Body of pancreas (tissue), 4 donors: ENCODE results near the gene KCNE3. TPM values are rescaled to one million over a fixed set of nuclear protein-coding genes. Genes with fewer than 3 reads are reported as not detected.

Experiments used
- ATAC-seq: fragments of 150-250 bp; one replicate; pipeline ENCODE4 v1.9.1; 2016
- DNase-seq, 4 donors: peaks; one replicate each; pipeline ENCODE4 v3.0.0-alpha.2; 2019
- H3K27ac ChIP-seq, 4 donors: fragments of 200-600 bp; sonication (generic); 1 replicate in 3 of 4; 2 replicates in 1 of 4; pipeline versions ENCODE4 v1.5.1 to v1.6.1; 2016 to 2019; ENCODE audit warnings: mild to moderate bottlenecking in 1 of 4, mixed read lengths in 1 of 4, moderate library complexity in 1 of 4
- H3K27me3 ChIP-seq, 2 donors: fragments of 200-600 bp; sonication (generic); one replicate each; pipeline ENCODE4 v1.6.0; 2016; ENCODE audit warnings: mild to moderate bottlenecking in 1 of 2
- H3K36me3 ChIP-seq, 2 donors: fragments of 200-600 bp; sonication (generic); replicated peaks in 1 of 2; 2 replicates each; pipeline ENCODE4 v1.5.1; 2016; ENCODE audit warnings: low read depth in 2 of 2; ENCODE audit not compliant: insufficient read depth in 1 of 2
- H3K4me1 ChIP-seq: fragments of 200-600 bp; sonication (generic); one replicate; pipeline ENCODE4 v1.6.0; 2016
- H3K4me3 ChIP-seq, 2 donors: fragments of 200-600 bp; sonication (generic); 1 replicate in 1 of 2; 2 replicates in 1 of 2; pipeline ENCODE4 v1.5.1; 2016 to 2019
- H3K9me3 ChIP-seq, 3 donors: fragments of 200-600 bp; sonication (generic); 1 replicate in 2 of 3; 2 replicates in 1 of 3; pipeline ENCODE4 v1.5.1; 2016
- POLR2A ChIP-seq, 3 donors: fragments of 450-650 bp; IDR thresholded peaks; one replicate each; pipeline ENCODE4 v1.6.1; 2016; ENCODE audit warnings: antibody characterized with exemption in 3 of 3, mild to moderate bottlenecking in 2 of 3
- WGBS, 2 donors: methylation state at CpG; one replicate each; pipeline ENCODE4 v1.1.5; 2017; 5-methylcytosine and 5-hydroxymethylcytosine counted together
- intact Hi-C: fragments of 100-400 bp; cut with DNase I; formaldehyde crosslinking; loops from one replicate; pipeline ENCODE4 v1.15.1; 2023
- total RNA-seq, 2 donors: library from RNA; depleted of rRNA; stranded (reverse); fragments of >200 nt; gene quantifications; one replicate each; pipeline ENCODE4 v1.1.0, GENCODE V29; 2016
- TF ChIP-seq, protein P1 (sequence below), 7 experiments: fragments of 450-650 bp in 4 of 7; fragments of 200-600 bp in 3 of 7; sonication (generic) in 3 of 7; IDR thresholded peaks; one replicate each; pipeline ENCODE4 v1.5.1; 2016 to 2019; ENCODE audit warnings: antibody characterized with exemption in 7 of 7

The KCNE3 gene
- total RNA-seq, 2 donors from 2014 or later, result 7.6 to 10.9 TPM

DNA sequence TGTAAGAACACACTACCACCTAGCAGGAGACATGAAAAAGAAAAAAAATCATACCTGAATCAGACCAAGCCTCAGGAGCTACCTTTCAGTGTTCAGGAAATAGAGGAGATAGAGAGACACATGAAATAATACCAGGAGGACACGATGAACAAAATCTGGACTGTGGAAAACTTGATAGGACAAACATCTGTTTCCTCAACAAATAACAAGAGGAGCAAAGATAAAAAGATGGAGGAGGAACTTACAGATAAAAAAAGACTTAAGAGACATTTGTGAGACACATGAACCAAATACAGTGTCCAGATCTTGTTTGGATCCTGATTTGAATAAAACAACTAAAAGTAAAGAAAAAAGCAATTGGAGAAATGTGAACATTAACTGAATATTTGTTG is 12.4 kb upstream of the KCNE3 start:
- H3K36me3 ChIP-seq, result no peaks in the 10 kb centered on the region
- DNase-seq, result no peak

GRCh38 chr11:74478877-74479731 is 11.8 kb upstream of the KCNE3 start:
- Histone ChIP-seq H3K9me3 (no peaks in the 10 kb centered on the region), H3K36me3 (no peaks in the 10 kb centered on the region), H3K27me3 (no peaks in the 10 kb centered on the region), H3K4me3 (no peak overlapping the region), H3K27ac (no peak overlapping the region), H3K4me1 (no peaks in the 10 kb centered on the region)
- no peak for DNase-seq
- intact Hi-C loops, result no loop called here
- TF ChIP-seq POLR2A (IDR thresholded peaks at IDR 0.05), result no peak
- TF ChIP-seq, protein P1, sequence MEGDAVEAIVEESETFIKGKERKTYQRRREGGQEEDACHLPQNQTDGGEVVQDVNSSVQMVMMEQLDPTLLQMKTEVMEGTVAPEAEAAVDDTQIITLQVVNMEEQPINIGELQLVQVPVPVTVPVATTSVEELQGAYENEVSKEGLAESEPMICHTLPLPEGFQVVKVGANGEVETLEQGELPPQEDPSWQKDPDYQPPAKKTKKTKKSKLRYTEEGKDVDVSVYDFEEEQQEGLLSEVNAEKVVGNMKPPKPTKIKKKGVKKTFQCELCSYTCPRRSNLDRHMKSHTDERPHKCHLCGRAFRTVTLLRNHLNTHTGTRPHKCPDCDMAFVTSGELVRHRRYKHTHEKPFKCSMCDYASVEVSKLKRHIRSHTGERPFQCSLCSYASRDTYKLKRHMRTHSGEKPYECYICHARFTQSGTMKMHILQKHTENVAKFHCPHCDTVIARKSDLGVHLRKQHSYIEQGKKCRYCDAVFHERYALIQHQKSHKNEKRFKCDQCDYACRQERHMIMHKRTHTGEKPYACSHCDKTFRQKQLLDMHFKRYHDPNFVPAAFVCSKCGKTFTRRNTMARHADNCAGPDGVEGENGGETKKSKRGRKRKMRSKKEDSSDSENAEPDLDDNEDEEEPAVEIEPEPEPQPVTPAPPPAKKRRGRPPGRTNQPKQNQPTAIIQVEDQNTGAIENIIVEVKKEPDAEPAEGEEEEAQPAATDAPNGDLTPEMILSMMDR (IDR thresholded peaks at IDR 0.05), result no peak
- no peak for ATAC-seq
- 69 to 82% methylated on average over 10 of the region's 10 CpGs for WGBS, 2 donors

More for the DNA sequence above, 12.4 kb upstream of the KCNE3 start:
- no peak overlapping the region for H3K27ac ChIP-seq
- H3K4me3 ChIP-seq, result no peak overlapping the region
- H3K4me1 ChIP-seq, result no peaks in the 10 kb centered on the region
- no peak for ATAC-seq
- intact Hi-C loops, result no loop called here
- H3K27me3 ChIP-seq, result no peaks in the 10 kb centered on the region
- 10 to 29% methylated on average over 1 of the region's 1 CpG for WGBS, 2 donors
- H3K9me3 ChIP-seq, result no peaks in the 10 kb centered on the region
- no peak for TF ChIP-seq POLR2A (IDR thresholded peaks at IDR 0.05)
- TF ChIP-seq, protein P1 (IDR thresholded peaks at IDR 0.05), result no peak

DNA sequence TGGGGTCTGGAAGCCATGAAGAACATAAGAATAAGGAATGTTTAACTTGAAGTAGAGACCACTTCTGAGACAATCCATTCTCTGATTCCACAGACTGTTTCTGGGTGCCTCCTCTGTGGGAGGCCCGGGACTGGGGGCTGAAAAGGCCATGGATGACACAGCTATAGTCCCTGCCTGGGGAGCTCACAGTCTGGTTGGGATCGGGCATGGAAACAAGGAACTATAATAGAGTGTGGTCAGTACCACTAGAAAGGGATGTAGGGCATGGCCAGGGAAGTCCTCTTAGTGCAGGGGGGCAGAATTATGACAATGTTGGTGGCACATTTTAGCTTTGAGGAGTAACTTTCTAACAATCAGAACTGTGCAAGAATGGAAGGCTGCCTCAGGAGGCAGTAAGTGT is 9.2 kb upstream of the KCNE3 start:
- ATAC-seq (no peak), DNase-seq (no peak)
- 78 to 82% methylated on average over 2 of the region's 2 CpGs for WGBS, 2 donors
- Histone ChIP-seq H3K36me3 (no peaks in the 10 kb centered on the region), H3K9me3 (no peaks in the 10 kb centered on the region), H3K27me3 (no peaks in the 10 kb centered on the region), H3K4me1 (no peaks in the 10 kb centered on the region), H3K27ac (no peak overlapping the region), H3K4me3 (no peak overlapping the region)
- TF ChIP-seq, protein P1 (IDR thresholded peaks at IDR 0.05), result no peak
- no peak for TF ChIP-seq POLR2A (IDR thresholded peaks at IDR 0.05)
- intact Hi-C loops, result no loop called here

DNA sequence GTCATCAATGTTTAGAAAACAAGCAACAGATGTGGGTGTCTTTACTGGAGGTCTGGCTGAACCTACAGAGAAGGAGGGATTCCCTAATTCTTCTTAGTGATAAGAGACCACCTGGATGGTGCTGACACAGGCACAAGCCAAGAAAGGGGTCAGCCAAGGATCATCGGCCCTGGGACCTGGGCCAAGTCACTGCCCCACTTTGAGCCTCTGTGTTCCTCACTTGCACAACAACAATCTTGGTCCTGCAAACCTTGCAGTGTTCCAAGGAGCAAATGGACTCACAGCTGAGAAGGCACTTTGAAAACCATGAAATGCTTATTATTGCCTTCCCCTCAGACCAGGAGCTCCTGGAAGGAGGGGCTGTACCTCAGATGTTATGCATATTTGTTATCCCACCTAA is 7.0 kb upstream of the KCNE3 start:
- ATAC-seq, result no peak
- intact Hi-C loops, result no loop called here

More for the DNA sequence above, 7.0 kb upstream of the KCNE3 start:
- no peak for DNase-seq
- TF ChIP-seq, protein P1 (IDR thresholded peaks at IDR 0.05), result no peak
- no peak for TF ChIP-seq POLR2A (IDR thresholded peaks at IDR 0.05)
- Histone ChIP-seq H3K4me3 (no peak overlapping the region), H3K4me1 (no peaks in the 10 kb centered on the region), H3K27me3 (no peaks in the 10 kb centered on the region), H3K27ac (no peak overlapping the region), H3K9me3 (no peaks in the 10 kb centered on the region), H3K36me3 (no peaks in the 10 kb centered on the region)
- WGBS, 2 donors, result 9 to 25% methylated on average over 1 of the region's 1 CpG
